PC-3 (cell line): Measurements from ENCODE around the gene STAT4.

Experiments used
- EZH2 ChIP-seq: fragments of 300-600 bp; sonication (generic); IDR thresholded peaks from one replicate; pipeline ENCODE4 v1.6.1; 2017; ENCODE audit warnings: antibody characterized with exemption, mild to moderate bottlenecking, low read length; ENCODE audit not compliant: unreplicated experiment
- TF ChIP-seq, protein P1 (sequence below): fragments of 300-600 bp; sonication (generic); conservative IDR thresholded peaks from 2 replicates; pipeline ENCODE4 v1.5.1; 2017; ENCODE audit warnings: antibody characterized with exemption, low read depth, mild to moderate bottlenecking, low read length

DNA sequence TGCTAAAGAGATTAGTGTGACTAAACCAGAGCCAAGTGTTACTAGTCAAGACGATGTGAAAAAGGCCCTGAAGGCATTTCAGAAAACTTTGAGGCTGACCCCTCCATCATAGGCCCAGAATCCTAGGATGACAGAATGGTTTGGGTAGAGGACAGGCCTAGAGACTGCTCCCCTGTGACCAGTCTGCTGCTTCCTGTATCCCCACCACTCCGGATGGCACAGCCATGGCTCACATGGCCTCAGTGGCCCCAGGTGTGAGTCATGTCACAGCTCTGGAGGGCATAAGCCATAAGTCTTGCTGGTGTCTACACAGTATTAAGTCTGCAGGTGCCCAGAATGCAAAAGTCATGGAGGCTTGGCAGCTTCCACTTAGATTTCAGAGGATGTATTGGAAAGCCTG lies 124.4 kb downstream of the STAT4 start:
- no peak for TF ChIP-seq EZH2
- TF ChIP-seq, protein P1, sequence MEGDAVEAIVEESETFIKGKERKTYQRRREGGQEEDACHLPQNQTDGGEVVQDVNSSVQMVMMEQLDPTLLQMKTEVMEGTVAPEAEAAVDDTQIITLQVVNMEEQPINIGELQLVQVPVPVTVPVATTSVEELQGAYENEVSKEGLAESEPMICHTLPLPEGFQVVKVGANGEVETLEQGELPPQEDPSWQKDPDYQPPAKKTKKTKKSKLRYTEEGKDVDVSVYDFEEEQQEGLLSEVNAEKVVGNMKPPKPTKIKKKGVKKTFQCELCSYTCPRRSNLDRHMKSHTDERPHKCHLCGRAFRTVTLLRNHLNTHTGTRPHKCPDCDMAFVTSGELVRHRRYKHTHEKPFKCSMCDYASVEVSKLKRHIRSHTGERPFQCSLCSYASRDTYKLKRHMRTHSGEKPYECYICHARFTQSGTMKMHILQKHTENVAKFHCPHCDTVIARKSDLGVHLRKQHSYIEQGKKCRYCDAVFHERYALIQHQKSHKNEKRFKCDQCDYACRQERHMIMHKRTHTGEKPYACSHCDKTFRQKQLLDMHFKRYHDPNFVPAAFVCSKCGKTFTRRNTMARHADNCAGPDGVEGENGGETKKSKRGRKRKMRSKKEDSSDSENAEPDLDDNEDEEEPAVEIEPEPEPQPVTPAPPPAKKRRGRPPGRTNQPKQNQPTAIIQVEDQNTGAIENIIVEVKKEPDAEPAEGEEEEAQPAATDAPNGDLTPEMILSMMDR, result no peak
